ENCODE data around the gene DCANP1.

Gene DCANP1

GRCh38 chr5:135478938-135479337 lies 31.8 kb upstream of the DCANP1 start:
- DNase-seq, result no peak

- no peak for DNase-seq
Observed at GRCh38 chr5:135477613-135478066, 30.5 kb upstream of the DCANP1 start.

GRCh38 chr5:135476615-135477581 lies 29.8 kb upstream of the DCANP1 start:
- DNase-seq, result no peak

GRCh38 chr5:135473956-135474670 lies 27.0 kb upstream of the DCANP1 start:
- DNase-seq, result no peak

- DNase-seq, result no peak
Observed at GRCh38 chr5:135472141-135472540, 25.0 kb upstream of the DCANP1 start.

GRCh38 chr5:135471726-135472125 lies 24.6 kb upstream of the DCANP1 start:
- no peak for DNase-seq

- no peak for DNase-seq
Observed at GRCh38 chr5:135469911-135470310, 22.8 kb upstream of the DCANP1 start.

GRCh38 chr5:135468541-135468940 lies 21.4 kb upstream of the DCANP1 start:
- DNase-seq, result no peak

- no peak for DNase-seq
Observed at GRCh38 chr5:135467871-135468485, 20.8 kb upstream of the DCANP1 start.

GRCh38 chr5:135467051-135467625 lies 20.0 kb upstream of the DCANP1 start:
- DNase-seq, result no peak

- DNase-seq, result peak; percentile 87
Observed at GRCh38 chr5:135466178-135467050, 19.3 kb upstream of the DCANP1 start.

GRCh38 chr5:135465391-135466122 lies 18.4 kb upstream of the DCANP1 start:
- DNase-seq, result no peak

GRCh38 chr5:135462304-135462703 lies 15.2 kb upstream of the DCANP1 start:
- DNase-seq, result peak; percentile 65

- no peak for DNase-seq
Observed at GRCh38 chr5:135461481-135462151, 14.5 kb upstream of the DCANP1 start.

GRCh38 chr5:135460246-135461033 lies 13.3 kb upstream of the DCANP1 start:
- DNase-seq, result no peak

- no peak for DNase-seq
Observed at GRCh38 chr5:135458921-135459331, 11.8 kb upstream of the DCANP1 start.

GRCh38 chr5:135458356-135458755 lies 11.2 kb upstream of the DCANP1 start:
- DNase-seq, result no peak

GRCh38 chr5:135457424-135458071 lies 10.4 kb upstream of the DCANP1 start:
- DNase-seq, result peak; percentile 82

All from activated CD8-positive, alpha-beta memory T cell treated with anti-CD3 and anti-CD28 coated beads for 24 hours (primary cell).